SU-DHL-6 (cell line): Measurements from ENCODE around the gene URB2.
"Not testable (repeated sequence)": the region's sequence is repeated elsewhere in the genome, so short reads cannot be mapped to it uniquely, and the experiment has no call there.

Source experiments
- H2AFZ ChIP-seq: fragments of 200-600 bp; sonication (generic); 2 replicates; pipeline ENCODE4 v1.6.1; 2014; ENCODE audit warnings: low read depth, mild to moderate bottlenecking, moderate library complexity, mixed read lengths, antibody characterized with exemption, low read length; ENCODE audit not compliant: severe bottlenecking
- H3F3A ChIP-seq: fragments of 200-600 bp; shearing (Covaris generic); 2 replicates; pipeline ENCODE4 v1.6.0; 2016; ENCODE audit warnings: antibody characterized with exemption, mild to moderate bottlenecking; ENCODE audit not compliant: insufficient read depth
- H3K27ac ChIP-seq: fragments of 200-600 bp; sonication (generic); 2 replicates; pipeline ENCODE4 v1.5.1; 2016; ENCODE audit warnings: low read depth, mild to moderate bottlenecking, low read length, moderate library complexity, mixed read lengths
- H3K27me3 ChIP-seq: fragments of 200-600 bp; sonication (generic), shearing (Covaris generic); 2 replicates; pipeline ENCODE4 v1.6.0; 2014; ENCODE audit warnings: mild to moderate bottlenecking, low read length
- H3K36me3 ChIP-seq: fragments of 200-600 bp; sonication (generic); 2 replicates; pipeline ENCODE4 v1.6.1; 2014; ENCODE audit warnings: mild to moderate bottlenecking, low read length, mixed read lengths
- H3K4me2 ChIP-seq: fragments of 300-600, 200-600 bp; shearing (Covaris generic), sonication (generic); 2 replicates; pipeline ENCODE4 v1.6.0; 2014; ENCODE audit warnings: low read length, low read depth, mild to moderate bottlenecking; ENCODE audit not compliant: poor library complexity, severe bottlenecking
- H3K4me3 ChIP-seq: fragments of 200-600 bp; sonication (generic); 2 replicates; pipeline ENCODE4 v1.5.1; 2014; ENCODE audit warnings: antibody characterized with exemption, low read length, mild to moderate bottlenecking, mixed read lengths; ENCODE audit not compliant: insufficient read depth, poor library complexity, severe bottlenecking
- H3K79me2 ChIP-seq: fragments of 200-600 bp; sonication (generic); 2 replicates; pipeline ENCODE4 v1.6.1; 2014; ENCODE audit warnings: mild to moderate bottlenecking, low read length, moderate library complexity; ENCODE audit not compliant: insufficient read depth
- H3K9ac ChIP-seq: fragments of 200-600 bp; sonication (generic); 2 replicates; pipeline ENCODE4 v1.7.0; 2014; ENCODE audit warnings: mild to moderate bottlenecking, low read length
- H3K9me2 ChIP-seq: fragments of 200-600 bp; sonication (generic); replicated peaks from 2 replicates; pipeline ENCODE4 v1.6.1; 2014; ENCODE audit warnings: low read length; ENCODE audit not compliant: insufficient read depth
- H3K9me3 ChIP-seq: fragments of 200-600 bp; sonication (generic); 2 replicates; pipeline ENCODE4 v1.6.1; 2014; ENCODE audit warnings: low read length, mixed read lengths; ENCODE audit not compliant: insufficient read depth
- H4K20me1 ChIP-seq: fragments of 200-600 bp; sonication (generic); 2 replicates; pipeline ENCODE4 v1.6.1; 2014; ENCODE audit warnings: low read depth, mild to moderate bottlenecking, antibody characterized with exemption, low read length, moderate library complexity, mixed read lengths
- EZH2phosphoT487 ChIP-seq: fragments of 200-600 bp; sonication (generic), shearing (Covaris generic); conservative IDR thresholded peaks from 2 replicates; pipeline ENCODE4 v1.6.1; 2018; ENCODE audit warnings: mild to moderate bottlenecking, antibody characterized with exemption, low read length, moderate library complexity, mixed read lengths
- TF ChIP-seq, protein P1 (sequence below): fragments of 200-600 bp; sonication (generic); IDR thresholded peaks from one replicate; pipeline ENCODE4 v1.5.1; 2017; ENCODE audit warnings: antibody characterized with exemption, mild to moderate bottlenecking, low read length, moderate library complexity; ENCODE audit not compliant: insufficient read depth, poor library complexity, severe bottlenecking

URB2 gene

DNA sequence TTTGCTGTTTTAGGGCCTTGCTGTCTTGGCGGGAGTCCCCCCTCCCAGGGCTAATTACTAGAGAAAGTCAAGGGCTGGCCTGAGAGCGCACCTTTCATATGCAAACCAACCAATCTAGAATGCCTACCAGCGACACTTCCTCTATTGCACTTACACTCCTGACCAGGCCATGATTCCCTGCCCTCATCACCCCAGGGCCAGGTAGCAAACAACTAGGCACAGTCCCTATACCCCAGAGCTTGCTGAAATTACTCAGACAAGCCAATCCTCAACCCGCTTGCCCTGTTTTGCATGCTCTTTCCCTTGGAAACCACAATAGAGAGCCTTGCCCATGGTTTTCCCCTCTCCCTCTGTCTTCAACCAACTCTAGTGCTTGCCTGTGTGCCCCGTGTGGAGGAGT lies 70.3 kb downstream of the URB2 start:
- no peaks in the 10 kb centered on the region for H3K9me3 ChIP-seq
- H3K27me3 ChIP-seq = no peaks in the 10 kb centered on the region
- H3F3A ChIP-seq = no peaks in the 10 kb centered on the region
- no peak overlapping the region for H2AFZ ChIP-seq
- H3K4me3 ChIP-seq = no peak overlapping the region
- H3K79me2 ChIP-seq = no peaks in the 10 kb centered on the region
- no peak overlapping the region for H3K27ac ChIP-seq
- no peak overlapping the region for H3K9ac ChIP-seq
- H3K9me2 ChIP-seq = no peaks in the 10 kb centered on the region
- no peak overlapping the region for H3K4me2 ChIP-seq
- no peaks in the 10 kb centered on the region for H3K36me3 ChIP-seq
- no peaks in the 10 kb centered on the region for H4K20me1 ChIP-seq
- no peak for TF ChIP-seq EZH2phosphoT487
- TF ChIP-seq, protein P1, sequence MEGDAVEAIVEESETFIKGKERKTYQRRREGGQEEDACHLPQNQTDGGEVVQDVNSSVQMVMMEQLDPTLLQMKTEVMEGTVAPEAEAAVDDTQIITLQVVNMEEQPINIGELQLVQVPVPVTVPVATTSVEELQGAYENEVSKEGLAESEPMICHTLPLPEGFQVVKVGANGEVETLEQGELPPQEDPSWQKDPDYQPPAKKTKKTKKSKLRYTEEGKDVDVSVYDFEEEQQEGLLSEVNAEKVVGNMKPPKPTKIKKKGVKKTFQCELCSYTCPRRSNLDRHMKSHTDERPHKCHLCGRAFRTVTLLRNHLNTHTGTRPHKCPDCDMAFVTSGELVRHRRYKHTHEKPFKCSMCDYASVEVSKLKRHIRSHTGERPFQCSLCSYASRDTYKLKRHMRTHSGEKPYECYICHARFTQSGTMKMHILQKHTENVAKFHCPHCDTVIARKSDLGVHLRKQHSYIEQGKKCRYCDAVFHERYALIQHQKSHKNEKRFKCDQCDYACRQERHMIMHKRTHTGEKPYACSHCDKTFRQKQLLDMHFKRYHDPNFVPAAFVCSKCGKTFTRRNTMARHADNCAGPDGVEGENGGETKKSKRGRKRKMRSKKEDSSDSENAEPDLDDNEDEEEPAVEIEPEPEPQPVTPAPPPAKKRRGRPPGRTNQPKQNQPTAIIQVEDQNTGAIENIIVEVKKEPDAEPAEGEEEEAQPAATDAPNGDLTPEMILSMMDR = no peak

DNA sequence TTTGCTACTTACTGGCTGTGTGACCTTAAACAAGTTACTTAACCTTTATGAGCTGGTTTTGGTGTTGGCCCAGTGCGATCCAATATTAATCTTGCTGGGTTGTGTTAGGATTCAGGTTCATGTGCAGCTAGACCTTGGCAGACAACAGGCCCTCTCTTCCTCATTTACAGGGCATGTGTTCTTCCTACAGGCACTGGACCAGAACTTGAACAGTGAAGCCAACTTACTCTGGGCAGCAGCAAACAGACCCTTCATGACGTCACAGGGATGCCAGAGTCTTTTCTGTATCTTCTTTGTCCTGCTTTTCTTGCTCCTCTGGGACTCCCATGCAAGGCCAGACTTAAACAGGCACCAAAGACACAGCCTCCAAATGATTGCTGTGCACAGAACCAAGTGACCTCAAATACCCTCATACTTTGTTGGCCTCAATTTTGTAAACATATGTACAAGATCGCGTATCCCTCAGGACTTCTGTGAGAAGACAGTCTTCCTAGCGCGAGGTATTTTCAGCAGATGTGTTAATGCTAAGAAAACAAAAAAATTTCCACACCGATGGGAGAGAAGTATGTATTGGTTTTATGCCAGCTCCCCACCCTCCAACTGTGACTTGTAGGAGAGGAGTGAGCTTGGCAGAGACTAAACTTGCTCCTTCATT lies 73.7 kb downstream of the URB2 start:
- Histone ChIP-seq H4K20me1 (no peaks in the 10 kb centered on the region), H3K9me2 (no peaks in the 10 kb centered on the region), H3K9me3 (no peaks in the 10 kb centered on the region), H3K79me2 (no peaks in the 10 kb centered on the region), H3K27me3 (no peaks in the 10 kb centered on the region), H3K27ac (no peak overlapping the region), H3K4me2 (no peak overlapping the region), H3K9ac (no peak overlapping the region), H3F3A (no peaks in the 10 kb centered on the region), H2AFZ (no peak overlapping the region), H3K4me3 (no peak overlapping the region), H3K36me3 (no peaks in the 10 kb centered on the region)
- TF ChIP-seq, protein P1 = no peak
- no peak for TF ChIP-seq EZH2phosphoT487

- H4K20me1 ChIP-seq = no peaks in the 10 kb centered on the region
- TF ChIP-seq, protein P1 = no peak
- no peak for TF ChIP-seq EZH2phosphoT487
- no peak overlapping the region for H2AFZ ChIP-seq
- no peaks in the 10 kb centered on the region for H3K36me3 ChIP-seq
- no peaks in the 10 kb centered on the region for H3F3A ChIP-seq
- H3K79me2 ChIP-seq = no peaks in the 10 kb centered on the region
- no peaks in the 10 kb centered on the region for H3K27me3 ChIP-seq
- no peak overlapping the region for H3K4me3 ChIP-seq
- no peaks in the 10 kb centered on the region for H3K9me2 ChIP-seq
- H3K4me2 ChIP-seq = no peak overlapping the region
- no peaks in the 10 kb centered on the region for H3K9me3 ChIP-seq
- H3K27ac ChIP-seq = no peak overlapping the region
- no peak overlapping the region for H3K9ac ChIP-seq
These were observed 78.1 kb downstream of the URB2 start for GRCh38 chr1:229704157-229704556.

GRCh38 chr1:229705152-229705551 lies 79.1 kb downstream of the URB2 start:
- not testable (repeated sequence) for H3K9me3 ChIP-seq, H3K79me2 ChIP-seq, H3K4me3 ChIP-seq, H3K9ac ChIP-seq, H3K27me3 ChIP-seq, H2AFZ ChIP-seq, H3K9me2 ChIP-seq, H4K20me1 ChIP-seq, H3K36me3 ChIP-seq, H3K27ac ChIP-seq, H3K4me2 ChIP-seq, H3F3A ChIP-seq

- not testable (repeated sequence) for H3K4me2 ChIP-seq, H3K27me3 ChIP-seq, H3K9me3 ChIP-seq, H3K4me3 ChIP-seq, H3K27ac ChIP-seq, H3F3A ChIP-seq, H3K9ac ChIP-seq, H4K20me1 ChIP-seq, H3K36me3 ChIP-seq, H2AFZ ChIP-seq, H3K9me2 ChIP-seq, H3K79me2 ChIP-seq
These were observed 81.1 kb downstream of the URB2 start for GRCh38 chr1:229707127-229707526.
